Stimulated activated naive CD4-positive, alpha-beta T cell (primary cell): ENCODE results near the gene SOWAHD.
A peak's percentile ranks its signal among the peaks of the same experiment; 100 is the strongest.
"Not testable (repeated sequence)": the region's sequence is repeated elsewhere in the genome, so short reads cannot be mapped to it uniquely, and the experiment has no call there.

Experiments used
- DNase-seq, 6 experiments: peaks; one replicate each; lab custom pipeline; 2025; lab: John Stamatoyannopoulos, UW

Gene SOWAHD

DNA sequence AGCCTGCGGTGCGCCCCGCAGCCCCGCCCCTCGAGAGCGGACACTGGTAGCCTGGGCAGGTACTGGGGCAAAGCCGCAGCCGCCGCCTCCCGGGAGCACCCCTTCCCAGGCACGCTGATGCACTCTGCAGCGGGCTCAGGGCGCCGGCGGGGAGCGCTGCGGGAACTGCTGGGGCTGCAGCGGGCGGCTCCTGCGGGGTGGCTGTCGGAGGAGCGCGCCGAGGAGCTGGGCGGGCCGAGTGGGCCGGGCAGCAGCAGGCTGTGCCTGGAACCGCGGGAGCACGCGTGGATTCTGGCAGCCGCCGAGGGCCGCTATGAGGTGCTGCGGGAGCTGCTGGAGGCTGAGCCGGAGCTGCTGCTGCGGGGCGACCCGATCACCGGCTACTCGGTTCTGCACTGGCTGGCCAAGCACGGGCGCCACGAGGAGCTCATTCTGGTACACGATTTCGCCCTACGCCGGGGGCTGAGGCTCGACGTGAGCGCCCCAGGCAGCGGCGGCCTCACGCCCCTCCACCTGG, 401 bp downstream of the SOWAHD start:
- DNase-seq: peak; percentile 3 to 48 (median 20)

DNA sequence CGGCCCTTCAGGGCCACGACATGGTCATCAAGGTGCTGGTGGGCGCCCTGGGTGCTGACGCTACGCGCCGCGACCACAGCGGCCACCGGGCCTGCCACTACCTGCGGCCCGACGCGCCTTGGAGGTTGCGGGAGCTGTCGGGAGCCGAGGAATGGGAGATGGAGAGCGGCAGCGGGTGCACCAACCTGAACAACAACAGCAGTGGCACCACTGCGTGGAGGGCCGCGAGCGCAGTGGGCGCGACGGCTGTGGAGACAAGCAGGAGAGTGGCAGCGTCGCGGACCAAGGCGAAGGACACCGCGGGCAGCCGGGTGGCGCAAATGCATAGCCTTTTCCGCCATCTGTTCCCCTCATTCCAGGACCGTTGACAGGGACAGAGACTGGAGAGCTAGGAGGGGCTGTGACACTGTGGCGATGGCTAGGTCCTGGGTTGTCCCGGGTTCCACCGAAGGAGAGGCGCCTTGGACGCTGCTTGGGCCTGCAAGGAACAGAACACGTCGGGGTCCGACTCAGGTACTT, 919 bp downstream of the SOWAHD start:
- no peak for DNase-seq

DNA sequence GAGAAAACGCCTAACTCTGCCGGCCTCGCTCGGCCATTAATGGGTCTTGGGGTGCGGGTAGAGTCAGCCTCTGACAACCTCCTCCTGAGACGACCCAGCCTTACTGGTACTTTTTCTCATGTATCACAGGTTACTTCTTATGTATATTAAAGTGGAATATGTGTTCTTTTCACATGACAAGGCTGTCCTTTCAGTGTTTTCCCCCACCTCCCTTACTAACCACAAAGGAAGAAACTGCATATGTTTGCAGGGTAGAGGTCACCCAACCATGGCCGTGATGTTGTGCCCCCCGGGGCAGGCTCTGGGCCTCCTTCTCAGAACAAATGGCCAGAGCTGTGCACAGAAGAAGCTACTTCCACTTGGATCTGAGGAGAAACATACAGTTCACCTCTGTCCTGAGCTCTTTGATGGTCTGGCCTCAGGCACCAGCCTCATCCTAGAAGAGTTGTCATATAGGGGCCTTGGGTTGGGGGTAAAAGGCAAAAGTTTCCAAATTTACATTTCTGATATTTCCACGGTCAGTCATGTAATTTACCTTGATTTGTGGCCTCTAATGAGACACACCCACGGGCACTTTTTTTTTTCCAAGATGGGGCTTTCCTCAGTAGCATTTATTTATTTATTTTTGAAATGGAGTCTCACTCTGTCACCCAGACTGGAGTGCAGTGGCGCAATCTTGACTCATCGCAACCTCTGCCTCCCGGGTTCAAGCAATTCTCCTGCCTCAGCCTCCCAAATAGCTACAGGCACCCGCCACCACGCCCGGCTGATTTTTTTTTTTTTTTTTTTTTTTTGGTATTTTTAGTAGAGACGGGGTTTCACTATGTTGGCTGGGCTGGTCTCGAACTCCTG, 1.9 kb downstream of the SOWAHD start:
- DNase-seq: no peak

GRCh38 chrX:119762718-119763117, 4.3 kb downstream of the SOWAHD start:
- no peak for DNase-seq

GRCh38 chrX:119763181-119763580, 4.8 kb downstream of the SOWAHD start:
- DNase-seq: no peak

GRCh38 chrX:119763836-119764387, 5.5 kb downstream of the SOWAHD start:
- no peak for DNase-seq

DNA sequence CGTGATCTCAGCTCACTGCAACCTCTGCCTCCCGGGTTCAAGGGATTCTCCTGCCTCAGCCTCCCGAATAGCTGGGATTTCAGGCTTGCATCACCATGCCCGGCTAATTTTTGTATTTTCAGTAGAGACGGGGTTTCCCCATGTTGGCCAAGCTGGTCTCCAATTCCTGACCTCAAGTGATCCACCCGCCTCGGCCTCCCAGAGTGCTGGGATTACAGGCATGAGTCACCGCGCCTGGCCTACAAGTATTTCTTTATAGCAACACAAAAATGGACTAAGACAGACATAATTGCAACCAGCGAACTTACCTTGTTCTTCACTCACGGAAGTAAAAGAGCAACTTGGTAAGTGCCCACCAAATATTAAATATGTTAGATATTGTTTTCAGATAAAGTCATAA, 10.0 kb downstream of the SOWAHD start:
- not testable (repeated sequence) for DNase-seq

DNA sequence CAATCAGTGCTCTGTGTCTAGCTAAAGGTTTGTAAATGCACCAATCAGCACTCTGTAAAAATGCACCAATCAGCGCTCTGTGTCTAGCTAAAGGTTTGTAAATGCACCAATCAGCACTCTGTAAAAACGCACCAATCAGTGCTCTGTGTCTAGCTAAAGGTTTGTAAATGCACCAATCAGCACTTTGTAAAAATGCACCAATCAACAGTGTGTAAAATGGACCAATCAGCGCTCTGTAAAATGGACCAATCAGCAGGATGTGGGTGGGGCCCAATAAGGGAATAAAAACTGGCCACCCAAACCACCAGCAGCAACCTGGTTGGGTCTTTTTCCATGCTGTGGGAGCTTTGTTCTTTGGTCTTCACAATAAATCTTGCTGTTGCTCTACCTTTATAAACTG, 11.0 kb downstream of the SOWAHD start:
- DNase-seq: not testable (repeated sequence)

DNA sequence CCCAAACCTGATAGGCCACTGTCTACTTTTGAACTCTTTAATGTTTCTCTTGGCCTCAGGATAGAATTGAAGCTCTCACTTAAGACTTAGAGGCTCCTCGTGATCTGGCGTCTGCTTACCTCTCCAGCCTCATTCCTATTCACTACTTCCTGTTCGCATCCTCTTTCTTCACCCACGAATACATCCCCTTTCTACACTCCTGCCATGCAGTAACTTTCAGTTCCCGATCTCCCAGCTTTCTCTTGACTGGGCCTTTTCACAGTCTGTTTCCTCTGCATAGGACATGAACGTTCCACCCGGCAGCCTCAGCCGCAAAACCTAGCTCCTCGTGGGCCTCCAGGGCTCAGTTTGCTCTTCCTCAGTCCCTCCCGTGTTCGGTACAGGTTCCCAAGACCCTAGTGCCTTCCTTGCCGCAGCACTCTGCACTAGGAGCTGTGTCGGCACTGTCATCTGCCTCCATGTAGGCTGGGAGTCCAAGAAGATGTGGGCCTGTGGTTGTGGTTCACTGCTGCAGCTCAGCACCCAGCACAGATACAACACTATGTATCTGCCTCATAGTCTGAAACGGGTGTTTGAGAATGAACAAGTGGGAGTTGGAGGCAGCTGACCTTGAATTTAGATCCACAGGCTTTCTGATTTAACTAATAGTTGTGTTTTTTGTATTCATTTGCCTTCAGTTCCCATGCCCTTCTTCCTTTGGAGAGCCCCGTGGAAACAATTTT, 17.3 kb downstream of the SOWAHD start:
- DNase-seq: no peak

GRCh38 chrX:119778829-119779228, 20.4 kb downstream of the SOWAHD start:
- DNase-seq: no peak

GRCh38 chrX:119783026-119783425, 24.6 kb downstream of the SOWAHD start:
- DNase-seq: no peak

DNA sequence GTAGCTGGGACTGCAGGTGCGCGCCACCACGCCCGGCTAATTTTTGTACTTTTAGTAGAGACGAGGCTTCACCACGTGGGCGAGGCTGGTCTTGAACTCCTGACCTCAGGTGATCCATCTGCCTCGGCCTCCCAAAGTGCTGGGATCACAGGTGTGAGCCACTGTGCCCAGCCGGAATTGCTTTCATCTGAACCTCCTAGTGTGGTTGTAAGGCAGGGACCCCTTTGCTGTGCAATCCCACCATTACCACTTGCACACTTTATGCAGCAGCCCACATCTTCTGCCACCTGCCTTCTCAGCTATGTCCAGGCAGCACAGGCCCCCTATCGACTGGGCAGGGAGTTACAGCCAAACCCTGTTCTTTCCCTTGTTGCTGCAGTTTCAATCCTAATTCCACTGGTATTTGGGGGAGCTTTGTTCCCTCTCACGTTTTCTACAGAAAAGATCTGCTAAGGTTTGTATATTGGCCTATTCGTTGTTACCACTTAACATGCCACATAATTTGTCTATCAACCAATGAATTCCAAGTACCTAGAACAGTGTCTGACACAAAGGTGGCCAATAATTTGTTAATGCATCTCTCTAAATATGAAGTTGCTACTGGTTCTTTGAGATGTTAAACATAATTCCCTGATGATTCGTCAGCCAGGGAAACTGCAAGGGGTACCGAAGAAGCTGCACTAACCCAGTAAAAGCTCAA, 26.5 kb downstream of the SOWAHD start:
- peak; percentile 1 to 43 (median 20) for DNase-seq

DNA sequence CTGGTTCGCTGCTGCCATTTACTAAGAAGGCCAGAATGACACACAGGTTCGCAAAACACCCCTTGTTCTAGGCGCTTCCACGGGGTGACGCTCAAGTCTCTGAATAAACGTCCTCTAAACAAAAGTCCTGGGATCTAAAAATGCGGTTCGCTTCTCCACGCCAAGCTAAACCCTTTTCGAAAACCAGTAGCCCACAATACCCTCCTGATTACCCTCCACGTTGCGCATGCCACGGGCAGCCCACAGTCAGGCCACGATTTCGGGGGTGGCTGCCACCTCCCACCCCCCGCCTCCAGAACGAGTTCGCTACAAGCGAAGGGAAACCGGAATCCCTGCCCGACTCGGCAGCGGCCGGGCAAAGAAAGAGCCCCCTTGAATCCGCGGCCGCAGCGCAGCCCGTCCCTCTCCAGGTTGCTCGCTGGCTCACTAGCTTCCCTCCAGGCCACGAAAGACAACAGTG, 32.6 kb downstream of the SOWAHD start:
- peak in 5 of 6 experiments; percentile 3 to 64 (median 26) for DNase-seq

- peak; percentile 67 to 87 (median 77) for DNase-seq
Observed at GRCh38 chrX:119791437-119792231, 33.2 kb downstream of the SOWAHD start, which contains the start of gene RPL39. Gene RPL39 (minus strand): TSS chrX:119791630. CDS start chrX:119791576, 54 bp downstream.

DNA sequence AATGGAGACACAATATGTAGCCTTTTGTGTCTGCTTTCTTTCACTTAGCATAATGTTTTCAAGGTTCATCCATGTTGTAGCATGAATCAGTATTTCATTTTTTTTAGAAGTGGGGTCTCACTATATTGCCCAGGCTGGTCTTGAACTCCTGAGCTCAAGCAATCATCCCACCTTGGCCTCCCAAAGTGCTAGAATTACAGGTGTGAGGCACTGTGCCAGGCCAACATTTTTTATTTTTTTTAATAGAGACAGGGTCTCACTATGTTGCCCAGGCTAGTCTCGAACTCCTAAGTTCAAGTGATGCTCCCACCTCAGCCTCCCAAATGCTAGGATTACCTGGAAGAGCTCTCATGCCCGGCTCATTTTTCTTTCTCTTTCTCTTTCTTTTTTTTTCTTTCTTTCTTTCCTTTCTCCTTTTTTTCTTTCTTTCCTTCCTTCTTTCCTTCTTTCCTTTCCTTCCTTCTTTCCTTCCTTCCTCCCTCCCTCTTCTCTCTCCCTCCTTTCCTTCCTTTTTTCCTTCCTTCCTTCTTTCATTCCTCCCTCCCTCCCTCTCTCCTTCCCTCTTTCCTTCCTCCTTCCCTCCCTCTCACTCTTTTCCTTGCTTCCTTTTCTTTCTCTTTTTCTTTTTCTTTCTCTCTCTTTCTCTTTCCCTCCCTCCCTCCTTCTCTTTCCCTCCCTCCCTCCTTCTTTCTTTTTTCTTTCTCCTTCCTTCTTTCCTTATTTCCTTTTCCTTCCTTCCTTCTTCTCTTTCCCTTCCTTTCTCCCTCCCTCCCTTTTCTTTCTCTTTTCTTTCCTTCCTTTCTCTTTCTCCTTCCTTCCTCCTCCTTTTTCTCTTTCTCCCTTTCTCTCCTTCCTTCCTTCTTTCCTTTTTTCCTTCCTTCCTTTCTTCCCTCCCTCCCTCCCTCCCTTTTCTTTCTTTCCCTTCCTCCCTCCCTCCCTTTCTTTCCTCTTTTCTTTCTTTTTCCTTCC, 43.1 kb downstream of the SOWAHD start:
- no peak for DNase-seq

DNA sequence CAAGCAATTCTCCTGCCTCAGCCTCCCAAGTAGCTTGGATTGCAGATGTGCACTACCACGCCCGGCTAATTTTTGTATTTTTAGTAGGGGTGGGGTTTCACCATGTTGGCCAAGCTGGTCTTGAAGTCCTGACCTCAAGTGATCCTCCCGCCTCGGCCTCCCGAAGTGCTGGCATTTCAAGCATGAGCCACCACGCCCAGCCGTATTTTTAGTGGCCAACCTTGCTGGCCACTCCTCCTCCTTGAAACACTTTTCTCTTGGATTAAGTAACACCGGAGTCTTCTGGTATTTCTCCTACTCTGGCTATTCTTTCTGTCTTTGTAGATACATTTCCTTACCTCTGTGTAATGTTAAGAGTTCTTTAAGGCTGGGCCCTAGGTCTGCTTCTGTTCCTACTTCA, 44.2 kb downstream of the SOWAHD start:
- DNase-seq: no peak

DNA sequence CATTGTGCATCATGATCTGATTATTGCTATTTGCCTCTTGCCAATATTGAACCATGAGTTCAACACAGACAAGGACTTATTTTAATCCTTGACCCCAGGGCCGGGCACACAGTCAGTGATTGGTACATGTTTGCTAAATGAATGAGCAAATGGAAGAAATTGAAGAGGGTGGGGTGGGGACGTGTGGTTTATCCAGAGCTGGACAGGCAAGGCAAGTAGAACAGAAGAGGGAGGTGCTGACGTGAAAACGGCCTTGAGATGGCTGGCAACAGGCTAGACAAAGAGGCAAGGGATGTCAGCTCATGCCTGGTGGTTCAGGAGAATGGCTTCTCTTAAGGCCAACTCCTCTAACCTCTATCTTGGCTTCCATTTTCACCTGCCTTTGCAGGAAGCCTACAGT, 50.1 kb downstream of the SOWAHD start:
- not testable (repeated sequence) for DNase-seq

DNA sequence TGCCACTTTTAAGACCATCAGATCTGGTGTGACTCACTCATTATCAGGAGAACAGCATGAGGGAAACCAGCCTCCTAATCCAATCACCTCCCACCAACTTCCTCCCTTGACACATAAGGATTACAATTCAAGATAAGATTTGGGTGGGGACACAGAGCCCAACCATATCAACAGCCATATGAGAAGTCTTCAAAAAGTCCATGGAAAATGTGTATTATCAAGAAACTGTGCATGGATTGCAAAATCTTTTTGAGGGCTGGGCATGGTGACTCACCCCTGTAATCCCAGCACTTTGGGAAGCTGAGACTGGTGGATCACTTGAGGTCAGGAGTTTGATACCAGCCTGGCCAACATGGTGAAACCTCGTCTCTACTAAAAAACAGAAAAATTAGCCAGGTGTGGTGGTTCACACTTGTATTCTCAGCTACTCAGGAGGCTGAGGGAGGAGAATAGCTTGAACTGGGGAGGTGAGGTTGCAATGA, 50.8 kb downstream of the SOWAHD start:
- no peak for DNase-seq
